HCT116 (cell line): ENCODE data around the gene CAB39L. TPM values are rescaled to one million over a fixed set of nuclear protein-coding genes. Genes with fewer than 3 reads are reported as not detected.

Source experiments
- ATAC-seq: fragments of 200-7000 bp; cut with Tn5 transposase; 2 replicates; pipeline ENCODE4 v1.9.1; 2020; ENCODE audit warnings: mild to moderate bottlenecking, moderate library complexity
- BruUV-seq: library from RNA; stranded (reverse); fragments of 400-500 nt; replicated peaks from 2 replicates; lab custom pipeline; 2021; lab: Mats Ljungman, UMichigan
- CTCF ChIA-PET: fragments of 300-600 bp; sonication (Branson Sonifier 250); formaldehyde crosslinking; loops from one replicate; lab custom pipeline; 2021; ENCODE audit warnings: antibody characterized with exemption; lab: Charles Lee
- POLR2A ChIA-PET: fragments of 300-600, 350-600 bp; sonication (Branson Sonifier 250); formaldehyde crosslinking; loops from one replicate; lab custom pipeline; 2021; ENCODE audit warnings: antibody characterized with exemption; lab: Charles Lee
- RAD21 ChIA-PET, 2 experiments: fragments of 300-600 bp; sonication (Branson Sonifier 250); formaldehyde crosslinking; loops; one replicate each; lab custom pipeline; 2023; ENCODE audit warnings: low total read pairs in 2 of 2; ENCODE audit not compliant: uncharacterized antibody in 2 of 2, unreplicated experiment in 2 of 2, low non-redundant PET in 1 of 2; lab: Charles Lee
- DNase-seq: peaks from one replicate; pipeline ENCODE4 v3.0.0-alpha.2; 2010; ENCODE audit warnings: low read depth, low spot score
- H2AFZ ChIP-seq: fragments of 200-600 bp; shearing (Covaris generic), sonication (generic); 2 replicates; pipeline ENCODE4 v1.6.1; 2017; ENCODE audit warnings: low read depth, mixed run types, mixed read lengths, antibody characterized with exemption, low read length; ENCODE audit not compliant: poor library complexity, severe bottlenecking
- H3K27ac ChIP-seq: 2 replicates; pipeline ENCODE4 v1.5.1; 2012; ENCODE audit warnings: low read depth, low read length
- H3K27me3 ChIP-seq: fragments of 200-600 bp; sonication (generic); 2 replicates; pipeline ENCODE4 v1.6.1; 2016; ENCODE audit warnings: mixed run types, low read length, mixed read lengths; ENCODE audit not compliant: insufficient read depth
- H3K36me3 ChIP-seq, 2 experiments: fragments of 200-500 bp in 1 of 2; fragments of 200-600 bp in 1 of 2; sonication (Bioruptor generic) in 1 of 2; sonication (generic) in 1 of 2; 2 replicates each; pipeline versions ENCODE4 v1.5.1 to v1.6.1; 2014 to 2016; ENCODE audit warnings: low read length in 2 of 2, inconsistent platforms in 1 of 2, mixed read lengths in 1 of 2, mixed run types in 1 of 2; ENCODE audit not compliant: insufficient read depth in 2 of 2, control insufficient read depth in 1 of 2
- H3K4me1 ChIP-seq, 2 experiments: fragments of 200-600 bp in 1 of 2; sonication (generic) in 1 of 2; 2 replicates each; pipeline versions ENCODE4 v1.5.1 to v1.6.1; 2012 to 2017; ENCODE audit warnings: low read length in 2 of 2, inconsistent platforms in 1 of 2, mild to moderate bottlenecking in 1 of 2, mixed read lengths in 1 of 2, mixed run types in 1 of 2, moderate library complexity in 1 of 2; ENCODE audit not compliant: insufficient read depth in 2 of 2, control insufficient read depth in 1 of 2
- H3K4me2 ChIP-seq: fragments of 200-600 bp; sonication (generic); 2 replicates; pipeline ENCODE4 v1.6.1; 2017; ENCODE audit warnings: mixed run types, low read length, mixed read lengths
- H3K4me3 ChIP-seq, 2 experiments: fragments of 200-600 bp in 1 of 2; sonication (generic) in 1 of 2; replicated peaks in 1 of 2; 2 replicates each; pipeline ENCODE4 v1.5.1; 2011 to 2016; ENCODE audit warnings: low read length in 2 of 2, control low read depth in 1 of 2, low read depth in 1 of 2, mild to moderate bottlenecking in 1 of 2, mixed read lengths in 1 of 2, mixed run types in 1 of 2
- H3K79me2 ChIP-seq: fragments of 200-600 bp; sonication (generic); 2 replicates; pipeline ENCODE4 v1.6.1; 2017; ENCODE audit warnings: mild to moderate bottlenecking, mixed run types, low read length, moderate library complexity, mixed read lengths; ENCODE audit not compliant: insufficient read depth
- H3K9ac ChIP-seq: fragments of 200-600 bp; sonication (generic); 2 replicates; pipeline ENCODE4 v1.6.1; 2016; ENCODE audit warnings: low read length, mixed read lengths
- H3K9me2 ChIP-seq: fragments of 200-600 bp; sonication (generic), shearing (Covaris generic); 2 replicates; pipeline ENCODE4 v1.6.1; 2017; ENCODE audit warnings: mixed run types, mild to moderate bottlenecking, moderate library complexity; ENCODE audit not compliant: insufficient read depth
- H3K9me3 ChIP-seq, 2 experiments: fragments of 200-500 bp in 1 of 2; fragments of 200-600 bp in 1 of 2; sonication (Bioruptor generic) in 1 of 2; sonication (generic) in 1 of 2; 2 replicates each; pipeline ENCODE4 v1.6.1; 2014 to 2017; ENCODE audit warnings: low read length in 2 of 2, mixed read lengths in 2 of 2, inconsistent platforms in 1 of 2, low read depth in 1 of 2, mild to moderate bottlenecking in 1 of 2, mixed run types in 1 of 2, moderate library complexity in 1 of 2; ENCODE audit not compliant: control insufficient read depth in 1 of 2, insufficient read depth in 1 of 2
- H4K20me1 ChIP-seq: fragments of 200-600 bp; sonication (generic), shearing (Covaris generic); 2 replicates; pipeline ENCODE4 v1.6.1; 2017; ENCODE audit warnings: mixed run types, mild to moderate bottlenecking, moderate library complexity; ENCODE audit not compliant: insufficient read depth
- CBX3 ChIP-seq: IDR thresholded peaks from 2 replicates; pipeline ENCODE4 v1.6.1; 2012; ENCODE audit warnings: low read depth
- EGR1 ChIP-seq: IDR thresholded peaks from 2 replicates; pipeline ENCODE4 v1.6.1; 2012; ENCODE audit warnings: low read depth
- ELF1 ChIP-seq: IDR thresholded peaks from 2 replicates; pipeline ENCODE4 v1.6.1; 2012; ENCODE audit warnings: low read depth, borderline replicate concordance
- EZH2 ChIP-seq: fragments of 200-600 bp; sonication (generic); IDR thresholded peaks from 2 replicates; pipeline ENCODE4 v1.6.1; 2017; ENCODE audit warnings: antibody characterized with exemption, mixed run types
- FOSL1 ChIP-seq: IDR thresholded peaks from 2 replicates; pipeline ENCODE4 v1.6.1; 2012; ENCODE audit warnings: low read depth
- JUND ChIP-seq: IDR thresholded peaks from 2 replicates; pipeline ENCODE4 v1.6.1; 2012
- POLR2A ChIP-seq: IDR thresholded peaks from 2 replicates; pipeline ENCODE4 v1.7.0; 2011; ENCODE audit warnings: borderline replicate concordance; ENCODE audit not compliant: insufficient read depth, insufficient read length; ENCODE audit errors: extremely low read depth
- POLR2AphosphoS5 ChIP-seq: IDR thresholded peaks from 2 replicates; pipeline ENCODE4 v1.6.1; 2011; ENCODE audit warnings: mild to moderate bottlenecking, low read depth, low read length, moderate library complexity
- RAD21 ChIP-seq: IDR thresholded peaks from 2 replicates; pipeline ENCODE4 v1.6.1; 2012; ENCODE audit warnings: low read depth, mild to moderate bottlenecking
- SIN3A ChIP-seq: IDR thresholded peaks from 2 replicates; pipeline ENCODE4 v1.6.1; 2012; ENCODE audit warnings: low read depth
- SRF ChIP-seq: IDR thresholded peaks from 2 replicates; pipeline ENCODE4 v1.6.1; 2012; ENCODE audit warnings: low read depth
- TCF7L2 ChIP-seq: IDR thresholded peaks from 2 replicates; pipeline ENCODE4 v1.7.0; 2011; ENCODE audit warnings: borderline replicate concordance, inconsistent platforms; ENCODE audit not compliant: insufficient read depth, insufficient read length; ENCODE audit errors: extremely low read depth
- ZNF274 ChIP-seq: fragments of 200-500 bp; sonication (Bioruptor generic); IDR thresholded peaks from 2 replicates; pipeline ENCODE4 v1.6.1; 2014; ENCODE audit warnings: mild to moderate bottlenecking, low read depth, low read length, inconsistent platforms
- intact Hi-C: fragments of 100-400 bp; cut with micrococcal nuclease; formaldehyde crosslinking; loops from 2 replicates; pipeline ENCODE4 v1.10.0; 2022
- total RNA-seq: library from RNA; stranded (reverse); gene quantifications from one replicate; pipeline ENCODE4 v1.2.1, GENCODE V29; 2021; ENCODE audit not compliant: unreplicated experiment
- TF ChIP-seq, protein P1 (sequence below): IDR thresholded peaks from 2 replicates; pipeline ENCODE4 v1.6.1; 2012; ENCODE audit warnings: low read depth
- TF ChIP-seq, protein P2 (sequence below): IDR thresholded peaks from 2 replicates; pipeline ENCODE4 v1.6.1; 2012
- TF ChIP-seq, protein P3 (sequence below), 3 experiments: fragments of 200-600 bp in 1 of 3; sonication (generic) in 1 of 3; IDR thresholded peaks in 2 of 3; conservative IDR thresholded peaks in 1 of 3; 2 replicates each; pipeline ENCODE4 v1.5.1; 2012 to 2017; ENCODE audit warnings: low read depth in 2 of 3, low read length in 2 of 3, antibody characterized with exemption in 1 of 3, borderline replicate concordance in 1 of 3, control low read depth in 1 of 3, mild to moderate bottlenecking in 1 of 3, mixed read lengths in 1 of 3, mixed run types in 1 of 3, moderate library complexity in 1 of 3; ENCODE audit not compliant: insufficient read depth in 1 of 3

CAB39L gene
- total RNA-seq, 1 experiment from 2014 or later: 6.1 TPM

DNA sequence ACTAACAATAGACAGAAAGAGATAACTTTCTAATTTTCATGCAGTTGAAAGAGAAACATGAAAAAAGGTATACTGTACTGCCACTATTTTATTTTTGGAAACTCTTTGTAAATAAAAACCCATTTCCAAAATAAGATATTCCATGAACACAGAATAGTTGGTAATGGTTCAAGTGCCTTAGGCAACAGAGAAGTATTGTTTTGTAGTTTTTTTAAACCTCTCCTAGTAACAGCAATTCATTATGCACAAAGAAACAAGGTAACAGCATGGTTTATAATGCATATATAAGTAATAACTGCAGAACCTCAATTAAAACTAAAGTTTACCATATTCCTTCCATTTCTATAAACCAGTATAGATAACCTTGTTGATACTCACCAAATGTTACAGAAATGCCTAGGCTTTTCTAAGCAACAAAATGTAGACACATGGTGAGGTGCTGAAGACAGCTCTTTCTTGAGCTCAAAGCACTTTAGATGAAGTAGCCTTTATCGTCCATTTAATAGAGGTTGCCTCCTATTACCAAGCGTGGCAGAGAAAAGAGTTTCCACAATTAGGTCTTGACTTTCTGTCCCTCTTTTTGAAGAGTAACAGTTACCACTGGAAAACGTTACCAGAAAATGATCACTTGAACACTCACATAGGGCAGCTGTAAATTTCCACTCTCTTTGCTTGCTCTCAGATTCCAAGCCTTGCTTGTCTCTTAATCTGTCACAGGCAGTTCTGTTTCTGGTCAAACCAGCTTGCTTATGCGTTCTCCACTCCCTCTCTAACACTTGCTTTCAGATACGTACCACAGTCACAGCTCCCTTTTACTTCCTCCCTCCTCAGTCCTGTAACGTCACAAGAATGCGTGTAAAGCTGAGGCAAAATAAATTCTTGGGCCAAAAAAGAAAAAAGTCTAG lies 42.9 kb downstream of the CAB39L start:
- Histone ChIP-seq H3K79me2 (no peaks in the 10 kb centered on the region), H3K4me2 (no peak overlapping the region), H3K27ac (no peak overlapping the region), H4K20me1 (no peaks in the 10 kb centered on the region), H2AFZ (no peak overlapping the region), H3K9me2 (no peaks in the 10 kb centered on the region), H3K27me3 (no peaks in the 10 kb centered on the region), H3K36me3 (no peaks in the 10 kb centered on the region), H3K9me3 (no peaks in the 10 kb centered on the region), H3K4me3 (no peak overlapping the region), H3K4me1 (no peaks in the 10 kb centered on the region), H3K9ac (no peak overlapping the region)
- TF ChIP-seq FOSL1 (no peak), TCF7L2 (no peak), EGR1 (no peak), SRF (no peak), CBX3 (no peak), SIN3A (no peak), POLR2AphosphoS5 (no peak), ZNF274 (no peak), ELF1 (no peak), RAD21 (no peak), JUND (no peak), POLR2A (no peak), EZH2 (no peak)
- TF ChIP-seq, protein P1, sequence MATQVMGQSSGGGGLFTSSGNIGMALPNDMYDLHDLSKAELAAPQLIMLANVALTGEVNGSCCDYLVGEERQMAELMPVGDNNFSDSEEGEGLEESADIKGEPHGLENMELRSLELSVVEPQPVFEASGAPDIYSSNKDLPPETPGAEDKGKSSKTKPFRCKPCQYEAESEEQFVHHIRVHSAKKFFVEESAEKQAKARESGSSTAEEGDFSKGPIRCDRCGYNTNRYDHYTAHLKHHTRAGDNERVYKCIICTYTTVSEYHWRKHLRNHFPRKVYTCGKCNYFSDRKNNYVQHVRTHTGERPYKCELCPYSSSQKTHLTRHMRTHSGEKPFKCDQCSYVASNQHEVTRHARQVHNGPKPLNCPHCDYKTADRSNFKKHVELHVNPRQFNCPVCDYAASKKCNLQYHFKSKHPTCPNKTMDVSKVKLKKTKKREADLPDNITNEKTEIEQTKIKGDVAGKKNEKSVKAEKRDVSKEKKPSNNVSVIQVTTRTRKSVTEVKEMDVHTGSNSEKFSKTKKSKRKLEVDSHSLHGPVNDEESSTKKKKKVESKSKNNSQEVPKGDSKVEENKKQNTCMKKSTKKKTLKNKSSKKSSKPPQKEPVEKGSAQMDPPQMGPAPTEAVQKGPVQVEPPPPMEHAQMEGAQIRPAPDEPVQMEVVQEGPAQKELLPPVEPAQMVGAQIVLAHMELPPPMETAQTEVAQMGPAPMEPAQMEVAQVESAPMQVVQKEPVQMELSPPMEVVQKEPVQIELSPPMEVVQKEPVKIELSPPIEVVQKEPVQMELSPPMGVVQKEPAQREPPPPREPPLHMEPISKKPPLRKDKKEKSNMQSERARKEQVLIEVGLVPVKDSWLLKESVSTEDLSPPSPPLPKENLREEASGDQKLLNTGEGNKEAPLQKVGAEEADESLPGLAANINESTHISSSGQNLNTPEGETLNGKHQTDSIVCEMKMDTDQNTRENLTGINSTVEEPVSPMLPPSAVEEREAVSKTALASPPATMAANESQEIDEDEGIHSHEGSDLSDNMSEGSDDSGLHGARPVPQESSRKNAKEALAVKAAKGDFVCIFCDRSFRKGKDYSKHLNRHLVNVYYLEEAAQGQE: no peak
- TF ChIP-seq, protein P2, sequence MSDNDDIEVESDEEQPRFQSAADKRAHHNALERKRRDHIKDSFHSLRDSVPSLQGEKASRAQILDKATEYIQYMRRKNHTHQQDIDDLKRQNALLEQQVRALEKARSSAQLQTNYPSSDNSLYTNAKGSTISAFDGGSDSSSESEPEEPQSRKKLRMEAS: no peak
- TF ChIP-seq, protein P3, sequence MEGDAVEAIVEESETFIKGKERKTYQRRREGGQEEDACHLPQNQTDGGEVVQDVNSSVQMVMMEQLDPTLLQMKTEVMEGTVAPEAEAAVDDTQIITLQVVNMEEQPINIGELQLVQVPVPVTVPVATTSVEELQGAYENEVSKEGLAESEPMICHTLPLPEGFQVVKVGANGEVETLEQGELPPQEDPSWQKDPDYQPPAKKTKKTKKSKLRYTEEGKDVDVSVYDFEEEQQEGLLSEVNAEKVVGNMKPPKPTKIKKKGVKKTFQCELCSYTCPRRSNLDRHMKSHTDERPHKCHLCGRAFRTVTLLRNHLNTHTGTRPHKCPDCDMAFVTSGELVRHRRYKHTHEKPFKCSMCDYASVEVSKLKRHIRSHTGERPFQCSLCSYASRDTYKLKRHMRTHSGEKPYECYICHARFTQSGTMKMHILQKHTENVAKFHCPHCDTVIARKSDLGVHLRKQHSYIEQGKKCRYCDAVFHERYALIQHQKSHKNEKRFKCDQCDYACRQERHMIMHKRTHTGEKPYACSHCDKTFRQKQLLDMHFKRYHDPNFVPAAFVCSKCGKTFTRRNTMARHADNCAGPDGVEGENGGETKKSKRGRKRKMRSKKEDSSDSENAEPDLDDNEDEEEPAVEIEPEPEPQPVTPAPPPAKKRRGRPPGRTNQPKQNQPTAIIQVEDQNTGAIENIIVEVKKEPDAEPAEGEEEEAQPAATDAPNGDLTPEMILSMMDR (IDR thresholded peaks at IDR 0.05 in 2 of 3, conservative IDR thresholded peaks at IDR 0.05 in 1 of 3; ENCODE audit: borderline replicate concordance in 1 of 3, insufficient read depth in 1 of 3, low read depth in 2 of 3, low read length in 2 of 3): no peak
- no TSS peak for BruUV-seq
- intact Hi-C loops: no loop called here
- RAD21 ChIA-PET: no interaction called here
- DNase-seq (no peak), ATAC-seq (no peak)
- POLR2A ChIA-PET: no interaction called here
- CTCF ChIA-PET: no interaction called here
